Esophagus muscularis mucosa (tissue), 4 donors: Measurements from ENCODE around the gene VASH2. TPM values are rescaled to one million over a fixed set of nuclear protein-coding genes. Genes with fewer than 3 reads are reported as not detected.

ENCODE experiments used
- DNase-seq: peaks from one replicate; pipeline ENCODE4 v3.0.0-alpha.2; 2017; ENCODE audit errors: extremely low spot score
- H3K27ac ChIP-seq, 4 donors: fragments of 200-600 bp; sonication (generic); replicated peaks in 1 of 4; 1 replicate in 3 of 4; 2 replicates in 1 of 4; pipeline ENCODE4 v1.5.1; 2016 to 2019; ENCODE audit warnings: mild to moderate bottlenecking in 1 of 4
- H3K27me3 ChIP-seq, 4 donors: fragments of 200-600 bp; sonication (generic); one replicate each; pipeline versions ENCODE4 v1.5.1 to v1.6.0; 2016 to 2019
- H3K36me3 ChIP-seq, 4 donors: fragments of 200-600 bp; sonication (generic); one replicate each; pipeline ENCODE4 v1.5.1; 2016 to 2019
- H3K4me1 ChIP-seq, 4 donors: fragments of 200-600 bp; sonication (generic); one replicate each; pipeline ENCODE4 v1.5.1; 2016 to 2019
- H3K4me3 ChIP-seq, 4 donors: fragments of 200-600 bp; sonication (generic); 1 replicate in 2 of 4; 2 replicates in 2 of 4; pipeline ENCODE4 v1.5.1; 2016 to 2019; ENCODE audit warnings: mild to moderate bottlenecking in 4 of 4, moderate library complexity in 1 of 4
- H3K9me3 ChIP-seq, 4 donors: fragments of 200-600 bp; sonication (generic); 1 replicate in 3 of 4; 2 replicates in 1 of 4; pipeline ENCODE4 v1.5.1; 2016 to 2019
- CTCF ChIP-seq, 3 experiments: fragments of 200-600 bp in 2 of 3; fragments of 450-650 bp in 1 of 3; sonication (generic) in 2 of 3; IDR thresholded peaks; one replicate each; pipeline ENCODE4 v1.5.1; 2017 to 2019; ENCODE audit warnings: antibody characterized with exemption in 3 of 3, mild to moderate bottlenecking in 2 of 3, moderate library complexity in 1 of 3
- EP300 ChIP-seq: sonication (generic); formaldehyde crosslinking; IDR thresholded peaks from one replicate; pipeline ENCODE4 v1.6.1; 2017; ENCODE audit warnings: antibody characterized with exemption
- POLR2A ChIP-seq: fragments of 450-650 bp; IDR thresholded peaks from one replicate; pipeline ENCODE4 v1.6.1; 2017; ENCODE audit warnings: antibody characterized with exemption, moderate library complexity, mild to moderate bottlenecking, low read depth
- POLR2AphosphoS5 ChIP-seq, 2 donors: sonication (generic); formaldehyde crosslinking; IDR thresholded peaks; one replicate each; pipeline ENCODE4 v1.6.1; 2017; ENCODE audit warnings: antibody characterized with exemption in 2 of 2
- WGBS: methylation state at CpG from one replicate; pipeline ENCODE4 v1.1.5; 2018; 5-methylcytosine and 5-hydroxymethylcytosine counted together
- intact Hi-C: fragments of 100-400 bp; cut with DNase I; formaldehyde crosslinking; loops from one replicate; pipeline ENCODE4 v1.15.1; 2023
- total RNA-seq, 4 donors: library from RNA; depleted of rRNA; stranded (reverse); fragments of >200 nt; gene quantifications; one replicate each; pipeline versions ENCODE4 v1.1.0 to v1.2.1, GENCODE V29; 2016

The VASH2 gene
- total RNA-seq, 4 donors from 2014 or later = 1.9 to 8.3 (median 2.6) TPM

- Histone ChIP-seq H3K27me3 (no peaks in the 10 kb centered on the region), H3K27ac (no peak overlapping the region), H3K9me3 (no peaks in the 10 kb centered on the region), H3K4me3 (no peak overlapping the region), H3K36me3 (peaks cover 0 to 7% (median 0%) of the 10 kb centered on the region in 4 donors), H3K4me1 (peaks cover 8 to 15% (median 14%) of the 10 kb centered on the region in 4 donors)
- WGBS = 89% methylated on average over 10 of the region's 10 CpGs
- TF ChIP-seq POLR2AphosphoS5 (IDR thresholded peaks at IDR 0.05) (no peak), CTCF (IDR thresholded peaks at IDR 0.05) (no peak), EP300 (no peak), POLR2A (no peak)
- intact Hi-C loops = no loop called here
- DNase-seq = no peak
Observed at GRCh38 chr1:212975111-212975918, 25.0 kb downstream of the VASH2 start.

GRCh38 chr1:212976586-212976985 is 26.2 kb downstream of the VASH2 start:
- TF ChIP-seq EP300 (no peak), POLR2AphosphoS5 (IDR thresholded peaks at IDR 0.05) (no peak), POLR2A (no peak), CTCF (IDR thresholded peaks at IDR 0.05) (no peak)
- intact Hi-C loops = no loop called here
- no peak overlapping the region for H3K27ac ChIP-seq

GRCh38 chr1:212977781-212978645 is 27.7 kb downstream of the VASH2 start:
- no peaks in the 10 kb centered on the region for H3K9me3 ChIP-seq
- TF ChIP-seq POLR2AphosphoS5 (IDR thresholded peaks at IDR 0.05) (no peak), POLR2A (no peak), EP300 (no peak), CTCF (IDR thresholded peaks at IDR 0.05) (no peak)
- peaks cover 30 to 39% (median 36%) of the 10 kb centered on the region in 4 donors for H3K4me1 ChIP-seq
- peaks cover 0 to 7% (median 0%) of the 10 kb centered on the region in 4 donors for H3K36me3 ChIP-seq
- H3K27me3 ChIP-seq = no peaks in the 10 kb centered on the region
- H3K27ac ChIP-seq = peak overlapping the region in 1 of 4 donors; percentile 65
- no peak overlapping the region for H3K4me3 ChIP-seq
- intact Hi-C loops = no loop called here
- no peak for DNase-seq
- 88% methylated on average over 13 of the region's 16 CpGs for WGBS

More at GRCh38 chr1:212976586-212976985, 26.2 kb downstream of the VASH2 start:
- peaks cover 0 to 7% (median 0%) of the 10 kb centered on the region in 4 donors for H3K36me3 ChIP-seq
- peaks cover 21 to 28% (median 26%) of the 10 kb centered on the region in 4 donors for H3K4me1 ChIP-seq
- H3K4me3 ChIP-seq = no peak overlapping the region
- WGBS = 97% methylated on average over 9 of the region's 9 CpGs
- DNase-seq = no peak
- H3K9me3 ChIP-seq = no peaks in the 10 kb centered on the region
- H3K27me3 ChIP-seq = no peaks in the 10 kb centered on the region

- Histone ChIP-seq H3K27me3 (no peaks in the 10 kb centered on the region), H3K36me3 (no peaks in the 10 kb centered on the region), H3K4me3 (no peak overlapping the region), H3K4me1 (peaks cover 30 to 39% (median 36%) of the 10 kb centered on the region in 4 donors), H3K27ac (peak overlapping the region; percentile 13 to 65 (median 54)), H3K9me3 (no peaks in the 10 kb centered on the region)
- WGBS = 64% methylated on average over 14 of the region's 14 CpGs
- TF ChIP-seq POLR2A (no peak), EP300 (no peak), POLR2AphosphoS5 (IDR thresholded peaks at IDR 0.05) (no peak), CTCF (IDR thresholded peaks at IDR 0.05) (no peak)
- DNase-seq = no peak
- intact Hi-C loops = no loop called here
Observed at GRCh38 chr1:212979340-212980122, 29.2 kb downstream of the VASH2 start.
